GM18526 (cell line): ENCODE measurements around the gene CD37.
A peak's percentile ranks its signal among the peaks of the same experiment; 100 is the strongest.

ENCODE experiments used
- POLR2A ChIP-seq: IDR thresholded peaks from 3 replicates; pipeline ENCODE4 v1.6.1; 2011; ENCODE audit not compliant: insufficient read length; ENCODE audit errors: extremely low read depth

CD37 gene

DNA sequence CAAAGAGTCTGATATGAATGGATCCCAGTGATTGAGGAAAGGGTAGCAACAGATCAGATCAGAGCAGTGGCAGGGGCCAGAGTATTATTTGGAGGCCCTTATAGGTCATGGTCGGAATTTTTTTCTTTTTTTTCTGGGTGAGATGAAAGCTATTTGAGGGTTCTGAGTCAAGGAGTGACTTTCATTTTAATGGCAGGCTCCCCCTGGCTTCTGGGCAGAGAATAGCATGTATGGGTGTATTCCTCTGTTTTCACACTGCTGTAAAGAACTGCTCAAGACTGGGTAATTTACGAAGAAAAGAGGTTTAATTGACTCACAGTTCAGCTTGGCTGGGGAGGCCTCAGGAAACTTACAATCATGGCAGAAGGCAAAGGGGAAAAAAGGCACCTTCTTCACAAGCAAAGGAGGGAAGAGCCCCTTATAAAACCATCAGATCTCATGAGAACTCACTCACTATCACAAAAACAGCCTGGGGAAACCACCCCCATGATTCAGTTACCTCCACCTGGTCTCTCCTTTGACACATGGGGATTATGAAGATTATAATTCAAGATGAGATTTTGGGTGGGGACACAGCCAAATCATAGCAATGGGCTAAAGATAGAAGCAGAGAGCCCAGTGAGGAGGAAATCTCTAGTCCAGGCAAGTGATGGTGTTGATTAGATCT is 7.2 kb upstream of the CD37 start:
- no peak for TF ChIP-seq POLR2A

GRCh38 chr19:49328741-49329140 is 6.5 kb upstream of the CD37 start:
- TF ChIP-seq POLR2A, result no peak

DNA sequence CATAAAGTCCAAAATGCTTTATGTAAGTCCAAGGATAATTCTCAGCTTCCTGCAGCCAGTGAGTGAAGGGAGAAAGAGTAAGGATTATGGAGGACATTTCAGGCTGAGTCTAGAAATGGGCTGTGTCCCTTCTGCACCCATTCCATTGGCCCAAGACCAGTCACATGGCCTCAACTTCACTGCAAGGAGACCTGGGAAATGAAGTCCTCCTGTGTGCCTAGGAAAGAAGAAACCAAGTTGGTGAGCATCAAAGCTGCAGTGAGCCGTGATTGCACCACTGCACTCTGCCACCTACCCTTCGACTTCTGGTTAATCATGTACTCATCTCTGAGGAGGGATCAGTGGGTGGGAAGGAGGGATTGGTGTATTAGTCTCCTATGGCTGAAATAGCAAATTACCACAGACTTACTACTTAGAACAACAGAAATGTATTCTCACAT is 3.6 kb upstream of the CD37 start:
- TF ChIP-seq POLR2A, result no peak

DNA sequence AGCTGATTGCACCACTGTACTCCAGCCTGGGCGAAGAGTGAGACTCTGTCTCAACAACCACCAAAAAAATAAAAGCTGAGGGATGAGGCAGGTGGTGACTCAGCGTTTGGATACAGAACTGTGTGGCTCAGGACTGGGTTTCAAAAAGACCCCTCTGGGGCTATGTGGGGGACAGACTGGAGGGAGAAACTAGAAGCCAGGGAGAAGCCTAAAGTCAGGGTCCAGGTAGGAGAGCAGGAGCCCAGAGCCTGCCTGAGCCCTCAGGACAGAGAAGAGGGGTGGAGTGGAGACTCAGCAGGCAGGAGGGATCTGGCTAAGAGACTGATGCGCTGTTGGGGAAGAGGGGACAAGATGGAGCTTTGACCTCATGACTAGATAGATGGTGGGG is 1.8 kb upstream of the CD37 start:
- no peak for TF ChIP-seq POLR2A

DNA sequence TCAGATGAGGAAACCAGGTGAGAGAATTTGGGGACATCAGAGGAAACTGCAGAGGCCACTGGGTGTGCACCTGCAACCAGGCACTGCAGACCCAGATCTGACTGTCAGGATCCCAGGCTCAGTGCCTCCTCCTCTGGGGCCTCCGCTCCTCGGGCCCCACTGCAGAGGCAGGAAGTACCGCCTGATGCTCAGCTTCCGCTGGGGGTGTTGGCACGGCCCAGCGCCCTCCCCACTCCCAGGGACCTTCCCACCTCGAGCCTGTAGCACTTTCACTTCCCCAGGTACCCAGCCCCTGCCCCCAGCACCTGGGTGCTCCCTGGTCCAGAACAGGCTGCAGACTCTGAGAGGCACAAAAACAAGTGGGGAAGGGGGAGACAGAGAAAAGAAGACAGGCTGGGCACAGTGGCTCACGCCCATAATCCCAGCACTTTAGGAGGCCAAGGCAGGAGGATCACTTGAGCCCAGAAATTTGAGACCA is 1.4 kb upstream of the CD37 start:
- peak; percentile 88 for TF ChIP-seq POLR2A

- TF ChIP-seq POLR2A, result no peak
Observed at GRCh38 chr19:49335784-49336481, 727 bp downstream of the CD37 start.

GRCh38 chr19:49336482-49337266 is 1.5 kb downstream of the CD37 start:
- no peak for TF ChIP-seq POLR2A

DNA sequence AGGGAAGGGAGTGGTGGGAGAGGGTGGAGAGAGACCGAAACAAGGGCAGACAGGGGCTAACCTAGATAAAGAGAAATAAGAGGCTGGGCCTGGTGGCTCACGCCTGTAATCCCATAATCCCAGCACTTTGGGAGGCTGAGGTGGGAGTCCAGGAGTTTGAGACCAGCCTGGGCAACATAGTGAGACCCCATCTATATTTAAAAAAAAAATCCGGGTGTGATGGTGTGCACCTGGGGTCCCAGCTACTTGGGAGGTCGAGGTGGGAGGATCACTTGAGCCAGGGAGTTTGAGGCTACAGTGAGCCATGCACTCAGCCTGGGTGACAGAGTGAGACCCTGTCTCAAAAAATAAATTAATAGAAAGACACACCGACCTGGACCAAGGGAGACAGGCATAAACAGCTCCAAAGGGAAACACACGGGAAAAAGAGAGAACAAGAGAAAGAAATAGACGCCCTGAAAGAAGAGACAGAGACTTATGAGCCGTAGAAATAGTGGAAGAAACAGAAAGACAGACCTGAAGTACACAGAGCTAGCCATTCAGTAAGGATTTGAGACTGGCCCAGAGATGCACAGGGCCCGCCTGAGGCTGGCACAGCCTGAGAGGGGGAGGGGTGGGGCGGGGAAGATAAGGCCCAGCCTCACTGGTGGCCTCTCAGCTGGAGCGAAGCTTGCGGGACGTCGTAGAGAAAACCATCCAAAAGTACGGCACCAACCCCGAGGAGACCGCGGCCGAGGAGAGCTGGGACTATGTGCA is 2.2 kb downstream of the CD37 start:
- no peak for TF ChIP-seq POLR2A

DNA sequence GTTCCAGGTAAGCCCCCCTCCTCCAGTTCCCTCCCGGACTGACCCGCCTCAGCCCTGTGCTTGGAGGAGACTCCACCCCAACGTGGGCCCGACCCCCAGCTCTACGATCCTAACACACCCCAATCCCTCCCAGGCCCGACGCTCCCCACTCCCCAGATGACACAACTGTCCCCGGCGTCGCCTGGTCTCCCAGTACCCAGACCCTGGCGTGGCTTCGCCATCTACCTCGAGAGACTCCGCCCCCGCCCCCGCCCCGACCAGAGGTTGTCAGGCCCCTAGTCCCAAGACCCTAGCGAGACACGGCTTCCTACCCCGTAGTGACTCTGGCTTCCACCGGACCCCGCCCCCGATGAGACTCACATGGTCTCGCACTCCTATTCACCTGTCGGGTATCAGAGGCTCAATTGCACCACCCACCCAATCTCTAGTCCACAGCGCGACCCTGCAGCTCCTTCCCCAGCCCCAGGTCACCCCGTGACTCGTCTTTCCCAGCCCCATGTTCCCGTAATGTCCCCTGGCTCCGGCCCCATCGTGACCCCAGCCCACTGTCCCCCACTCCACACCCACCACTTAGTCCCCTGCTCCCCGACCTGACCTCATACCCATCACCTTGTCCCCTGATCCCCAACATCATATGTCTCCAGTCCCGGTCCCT is 2.9 kb downstream of the CD37 start:
- no peak for TF ChIP-seq POLR2A

GRCh38 chr19:49338691-49339300 is 3.6 kb downstream of the CD37 start:
- TF ChIP-seq POLR2A, result no peak

- no peak for TF ChIP-seq POLR2A
Observed at GRCh38 chr19:49339301-49340068, 4.3 kb downstream of the CD37 start.

- no peak for TF ChIP-seq POLR2A
Observed at GRCh38 chr19:49340069-49340864, 5.1 kb downstream of the CD37 start.
